CD4-positive, alpha-beta T cell (primary cell): ENCODE measurements around the gene NOS2. TPM values are rescaled to one million over a fixed set of nuclear protein-coding genes. Genes with fewer than 3 reads are reported as not detected.

Experiments
- ATAC-seq: fragments of 200-7000 bp; cut with Tn5 transposase; one replicate; pipeline ENCODE4 v1.10.0; 2022; ENCODE audit warnings: mild to moderate bottlenecking; ENCODE audit not compliant: poor library complexity
- CTCF ChIA-PET: fragments of 350-600 bp; sonication (Branson Sonifier 250); formaldehyde crosslinking; loops from one replicate; lab custom pipeline; 2021; ENCODE audit warnings: antibody characterized with exemption, inconsistent platforms; lab: Charles Lee
- POLR2A ChIA-PET: fragments of 350-600 bp; sonication (Branson Sonifier 250); formaldehyde crosslinking; loops from one replicate; lab custom pipeline; 2021; ENCODE audit warnings: antibody characterized with exemption, inconsistent platforms; lab: Charles Lee
- DNase-seq, 14 experiments: peaks; one replicate each; pipeline ENCODE4 v3.0.0-alpha.2; 2013 to 2020; ENCODE audit warnings: mixed read lengths in 2 of 14
- H3K27ac ChIP-seq, 2 donors: one replicate each; pipeline versions ENCODE4 v1.5.1 to v1.7.0; 2013; ENCODE audit warnings: low read length in 2 of 2, low read depth in 1 of 2, mild to moderate bottlenecking in 1 of 2
- H3K27me3 ChIP-seq, 2 experiments: 1 replicate in 1 of 2; 2 replicates in 1 of 2; pipeline versions ENCODE4 v1.6.1 to v1.7.0; 2013; ENCODE audit warnings: low read length in 2 of 2, control low read depth in 1 of 2, mild to moderate bottlenecking in 1 of 2, moderate library complexity in 1 of 2; ENCODE audit not compliant: insufficient read depth in 2 of 2, control insufficient read depth in 1 of 2
- H3K36me3 ChIP-seq: one replicate; pipeline ENCODE4 v1.6.1; 2013; ENCODE audit warnings: low read length, control low read depth; ENCODE audit not compliant: insufficient read depth
- H3K4me1 ChIP-seq: one replicate; pipeline ENCODE4 v1.6.1; 2013; ENCODE audit warnings: low read length, control low read depth; ENCODE audit not compliant: insufficient read depth
- H3K4me3 ChIP-seq: one replicate; pipeline ENCODE4 v1.5.1; 2013; ENCODE audit warnings: mild to moderate bottlenecking, low read length, moderate library complexity
- H3K9me3 ChIP-seq, 2 experiments: 1 replicate in 1 of 2; 2 replicates in 1 of 2; pipeline versions ENCODE4 v1.6.1 to v1.7.0; 2013; ENCODE audit warnings: low read length in 2 of 2, mild to moderate bottlenecking in 2 of 2, control low read depth in 1 of 2, moderate library complexity in 1 of 2; ENCODE audit not compliant: control insufficient read depth in 1 of 2, insufficient read depth in 1 of 2
- H3K27ac Mint-ChIP-seq: one replicate; pipeline ENCODE4 v1.8.0; 2020; ENCODE audit warnings: mixed read lengths
- H3K27me3 Mint-ChIP-seq: one replicate; pipeline ENCODE4 v1.8.0; 2021; ENCODE audit warnings: mixed read lengths
- H3K36me3 Mint-ChIP-seq: one replicate; pipeline ENCODE4 v1.8.0; 2021; ENCODE audit warnings: low read depth, mixed read lengths
- H3K4me1 Mint-ChIP-seq: one replicate; pipeline ENCODE4 v1.8.0; 2021; ENCODE audit warnings: low read depth, mixed read lengths
- H3K4me3 Mint-ChIP-seq: one replicate; pipeline ENCODE4 v1.8.0; 2020; ENCODE audit warnings: mild to moderate bottlenecking, mixed read lengths
- H3K9me3 Mint-ChIP-seq: one replicate; pipeline ENCODE4 v1.8.0; 2020; ENCODE audit warnings: mixed read lengths
- CTCF ChIP-seq: fragments of 200-600 bp; IDR thresholded peaks from one replicate; pipeline ENCODE4 v1.8.0; 2022; ENCODE audit warnings: antibody characterized with exemption, mild to moderate bottlenecking
- intact Hi-C, 2 experiments: fragments of 100-400 bp; cut with DNase I in 1 of 2; cut with micrococcal nuclease in 1 of 2; formaldehyde crosslinking; loops; one replicate each; pipeline versions ENCODE4 v1.15.1 to v1.9.0; 2023 to 2025; cut with DNase I, micrococcal nuclease
- total RNA-seq, 174 experiments: library from RNA in 2 of 174; stranded (reverse) in 2 of 174; gene quantifications; one replicate each; pipeline ENCODE4 v1.2.3 and lab custom pipeline; 2021 to 2026

Gene NOS2
- total RNA-seq, 2 experiments from 2014 or later, result 0.08 TPM; not detected in 1

- Histone ChIP-seq H3K27me3 (peaks cover 41 to 49% of the 10 kb centered on the region in 2 experiments), H3K4me3 (no peak overlapping the region), H3K36me3 (no peaks in the 10 kb centered on the region), H3K4me1 (peaks cover 9% of the 10 kb centered on the region), H3K9me3 (no peaks in the 10 kb centered on the region), H3K27ac (no peak overlapping the region)
- no peak for TF ChIP-seq CTCF
- Mint-ChIP-seq H3K9me3 (no peaks in the 10 kb centered on the region), H3K4me1 (peaks cover 8% of the 10 kb centered on the region), H3K27ac (no peak overlapping the region), H3K4me3 (no peak overlapping the region), H3K36me3 (no peaks in the 10 kb centered on the region), H3K27me3 (peaks cover 79% of the 10 kb centered on the region)
- ChIA-PET CTCF (interaction anchor here (1.1 kb wide), 1 partner anchor 12 kb away, joined by 5 read pairs; no protein-coding TSS in a partner anchor), POLR2A (interaction anchor here (1.4 kb wide), 1 partner anchor 15 kb away, joined by 6 read pairs; no protein-coding TSS in a partner anchor)
- peak; percentile 55 for ATAC-seq
- peak in 2 of 14 experiments; percentile 9 to 26 for DNase-seq
- intact Hi-C loops, result no loop called here
Observed at GRCh38 chr17:27793168-27793905, 7.0 kb downstream of the NOS2 start.

GRCh38 chr17:27792095-27792494 lies 8.2 kb downstream of the NOS2 start:
- no peak for TF ChIP-seq CTCF

DNA sequence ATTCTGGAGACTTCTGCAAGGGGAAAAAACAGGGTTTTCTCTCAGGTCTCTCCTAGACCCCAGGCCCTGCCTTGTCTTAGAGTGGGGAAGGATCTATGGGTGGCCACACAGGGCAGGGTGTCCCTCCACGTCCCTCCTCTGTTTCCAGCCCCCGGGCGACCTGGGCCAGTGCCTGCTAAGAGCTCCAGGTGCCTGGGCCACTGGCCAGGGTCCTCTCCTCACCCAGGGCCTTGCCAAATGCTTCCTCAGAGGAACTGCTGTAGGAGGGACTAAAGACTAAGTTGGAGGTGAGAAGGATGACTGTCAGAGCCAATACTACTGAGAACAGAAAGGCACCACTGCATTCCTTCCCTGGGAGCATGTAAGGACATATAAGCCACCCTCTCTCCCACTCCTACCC lies 11.4 kb downstream of the NOS2 start:
- Histone ChIP-seq H3K27me3 (peaks cover 20 to 32% of the 10 kb centered on the region in 2 experiments), H3K4me1 (peaks cover 8% of the 10 kb centered on the region), H3K4me3 (no peak overlapping the region), H3K9me3 (no peaks in the 10 kb centered on the region), H3K36me3 (no peaks in the 10 kb centered on the region), H3K27ac (no peak overlapping the region)
- no peak for TF ChIP-seq CTCF
- no peaks in the 10 kb centered on the region for H3K9me3 Mint-ChIP-seq
- DNase-seq (no peak), ATAC-seq (no peak)
- ChIA-PET CTCF (no interaction called here), POLR2A (no interaction called here)
- peaks cover 3% of the 10 kb centered on the region for H3K4me1 Mint-ChIP-seq
- peaks cover 45% of the 10 kb centered on the region for H3K27me3 Mint-ChIP-seq
- no peak overlapping the region for H3K4me3 Mint-ChIP-seq
- no peaks in the 10 kb centered on the region for H3K36me3 Mint-ChIP-seq
- intact Hi-C loops, result no loop called here
- H3K27ac Mint-ChIP-seq, result no peak overlapping the region

More at GRCh38 chr17:27792095-27792494, 8.2 kb downstream of the NOS2 start:
- intact Hi-C loops, result no loop called here
- Histone ChIP-seq H3K9me3 (no peaks in the 10 kb centered on the region), H3K4me1 (peaks cover 9% of the 10 kb centered on the region), H3K4me3 (no peak overlapping the region), H3K27ac (no peak overlapping the region), H3K36me3 (no peaks in the 10 kb centered on the region), H3K27me3 (peaks cover 36 to 49% of the 10 kb centered on the region in 2 experiments)
- H3K4me1 Mint-ChIP-seq, result peaks cover 8% of the 10 kb centered on the region
- no peak for DNase-seq
- no peak overlapping the region for H3K27ac Mint-ChIP-seq
- ATAC-seq, result no peak
- CTCF ChIA-PET, result no interaction called here
- POLR2A ChIA-PET, result no interaction called here
- no peak overlapping the region for H3K4me3 Mint-ChIP-seq
- H3K36me3 Mint-ChIP-seq, result no peaks in the 10 kb centered on the region
- peaks cover 73% of the 10 kb centered on the region for H3K27me3 Mint-ChIP-seq
- no peaks in the 10 kb centered on the region for H3K9me3 Mint-ChIP-seq
